ENCODE data around the gene OSBPL7.

OSBPL7 gene

GRCh38 chr17:47774331-47774730 is 47.3 kb downstream of the OSBPL7 start:
- TF ChIP-seq, protein P1, sequence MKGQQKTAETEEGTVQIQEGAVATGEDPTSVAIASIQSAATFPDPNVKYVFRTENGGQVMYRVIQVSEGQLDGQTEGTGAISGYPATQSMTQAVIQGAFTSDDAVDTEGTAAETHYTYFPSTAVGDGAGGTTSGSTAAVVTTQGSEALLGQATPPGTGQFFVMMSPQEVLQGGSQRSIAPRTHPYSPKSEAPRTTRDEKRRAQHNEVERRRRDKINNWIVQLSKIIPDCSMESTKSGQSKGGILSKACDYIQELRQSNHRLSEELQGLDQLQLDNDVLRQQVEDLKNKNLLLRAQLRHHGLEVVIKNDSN (IDR thresholded peaks at IDR 0.05): 0 out of 2 replicates have a peak, but pooled peaks have one; percentile 11
- TF ChIP-seq EGR1 (IDR thresholded peaks at IDR 0.05) (no peak), NFIC (IDR thresholded peaks at IDR 0.05) (no peak)
- TF ChIP-seq, protein P2, sequence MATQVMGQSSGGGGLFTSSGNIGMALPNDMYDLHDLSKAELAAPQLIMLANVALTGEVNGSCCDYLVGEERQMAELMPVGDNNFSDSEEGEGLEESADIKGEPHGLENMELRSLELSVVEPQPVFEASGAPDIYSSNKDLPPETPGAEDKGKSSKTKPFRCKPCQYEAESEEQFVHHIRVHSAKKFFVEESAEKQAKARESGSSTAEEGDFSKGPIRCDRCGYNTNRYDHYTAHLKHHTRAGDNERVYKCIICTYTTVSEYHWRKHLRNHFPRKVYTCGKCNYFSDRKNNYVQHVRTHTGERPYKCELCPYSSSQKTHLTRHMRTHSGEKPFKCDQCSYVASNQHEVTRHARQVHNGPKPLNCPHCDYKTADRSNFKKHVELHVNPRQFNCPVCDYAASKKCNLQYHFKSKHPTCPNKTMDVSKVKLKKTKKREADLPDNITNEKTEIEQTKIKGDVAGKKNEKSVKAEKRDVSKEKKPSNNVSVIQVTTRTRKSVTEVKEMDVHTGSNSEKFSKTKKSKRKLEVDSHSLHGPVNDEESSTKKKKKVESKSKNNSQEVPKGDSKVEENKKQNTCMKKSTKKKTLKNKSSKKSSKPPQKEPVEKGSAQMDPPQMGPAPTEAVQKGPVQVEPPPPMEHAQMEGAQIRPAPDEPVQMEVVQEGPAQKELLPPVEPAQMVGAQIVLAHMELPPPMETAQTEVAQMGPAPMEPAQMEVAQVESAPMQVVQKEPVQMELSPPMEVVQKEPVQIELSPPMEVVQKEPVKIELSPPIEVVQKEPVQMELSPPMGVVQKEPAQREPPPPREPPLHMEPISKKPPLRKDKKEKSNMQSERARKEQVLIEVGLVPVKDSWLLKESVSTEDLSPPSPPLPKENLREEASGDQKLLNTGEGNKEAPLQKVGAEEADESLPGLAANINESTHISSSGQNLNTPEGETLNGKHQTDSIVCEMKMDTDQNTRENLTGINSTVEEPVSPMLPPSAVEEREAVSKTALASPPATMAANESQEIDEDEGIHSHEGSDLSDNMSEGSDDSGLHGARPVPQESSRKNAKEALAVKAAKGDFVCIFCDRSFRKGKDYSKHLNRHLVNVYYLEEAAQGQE (IDR thresholded peaks at IDR 0.05; ENCODE audit: low read depth): no peak

- TF ChIP-seq, protein P1 (IDR thresholded peaks at IDR 0.05): no peak
- TF ChIP-seq, protein P3, sequence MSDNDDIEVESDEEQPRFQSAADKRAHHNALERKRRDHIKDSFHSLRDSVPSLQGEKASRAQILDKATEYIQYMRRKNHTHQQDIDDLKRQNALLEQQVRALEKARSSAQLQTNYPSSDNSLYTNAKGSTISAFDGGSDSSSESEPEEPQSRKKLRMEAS (IDR thresholded peaks at IDR 0.05): no peak
- TF ChIP-seq TCF12 (IDR thresholded peaks at IDR 0.05; ENCODE audit: low read depth) (no peak), ZBTB7A (IDR thresholded peaks at IDR 0.05; ENCODE audit: low read depth) (no peak), EGR1 (IDR thresholded peaks at IDR 0.05) (no peak), CREB1 (IDR thresholded peaks at IDR 0.05; ENCODE audit: low read depth) (no peak), EP300 (IDR thresholded peaks at IDR 0.05; ENCODE audit: borderline replicate concordance) (no peak), FOXM1 (IDR thresholded peaks at IDR 0.05; ENCODE audit: borderline replicate concordance, low read depth) (no peak)
- TF ChIP-seq, protein P2 (IDR thresholded peaks at IDR 0.05; ENCODE audit: low read depth): no peak
Measured at GRCh38 chr17:47763913-47764582, 57.5 kb downstream of the OSBPL7 start.

GRCh38 chr17:47762728-47763127 is 58.9 kb downstream of the OSBPL7 start:
- TF ChIP-seq TAF1 (IDR thresholded peaks at IDR 0.05; ENCODE audit: low read depth) (no peak), TCF12 (IDR thresholded peaks at IDR 0.05; ENCODE audit: low read depth) (no peak)

GRCh38 chr17:47760409-47761140 is 61.0 kb downstream of the OSBPL7 start:
- TF ChIP-seq, protein P1 (IDR thresholded peaks at IDR 0.05): no peak
- no peak for TF ChIP-seq TCF12 (IDR thresholded peaks at IDR 0.05; ENCODE audit: low read depth)
- no peak for TF ChIP-seq FOXM1 (IDR thresholded peaks at IDR 0.05; ENCODE audit: borderline replicate concordance, low read depth)
- no peak for TF ChIP-seq NFIC (IDR thresholded peaks at IDR 0.05)
- TF ChIP-seq, protein P2 (IDR thresholded peaks at IDR 0.05; ENCODE audit: low read depth): no peak
- no peak for TF ChIP-seq EGR1 (IDR thresholded peaks at IDR 0.05)
- TF ChIP-seq TAF1 (IDR thresholded peaks at IDR 0.05; ENCODE audit: low read depth): no peak
- TF ChIP-seq EP300 (IDR thresholded peaks at IDR 0.05; ENCODE audit: borderline replicate concordance): no peak
- TF ChIP-seq, protein P3 (IDR thresholded peaks at IDR 0.05): no peak
- no peak for TF ChIP-seq ZBTB7A (IDR thresholded peaks at IDR 0.05; ENCODE audit: low read depth)
- TF ChIP-seq RAD21 (IDR thresholded peaks at IDR 0.05; ENCODE audit: low read depth): no peak
- no peak for TF ChIP-seq TEAD4 (IDR thresholded peaks at IDR 0.05)
- TF ChIP-seq YY1 (IDR thresholded peaks at IDR 0.05; ENCODE audit: low read depth): no peak
- TF ChIP-seq CREB1 (IDR thresholded peaks at IDR 0.05; ENCODE audit: low read depth): no peak
- no peak for TF ChIP-seq CEBPB (IDR thresholded peaks at IDR 0.05)

Data from Ishikawa (cell line).